Measurements from ENCODE around the gene GRM7.

GRM7 gene

DNA sequence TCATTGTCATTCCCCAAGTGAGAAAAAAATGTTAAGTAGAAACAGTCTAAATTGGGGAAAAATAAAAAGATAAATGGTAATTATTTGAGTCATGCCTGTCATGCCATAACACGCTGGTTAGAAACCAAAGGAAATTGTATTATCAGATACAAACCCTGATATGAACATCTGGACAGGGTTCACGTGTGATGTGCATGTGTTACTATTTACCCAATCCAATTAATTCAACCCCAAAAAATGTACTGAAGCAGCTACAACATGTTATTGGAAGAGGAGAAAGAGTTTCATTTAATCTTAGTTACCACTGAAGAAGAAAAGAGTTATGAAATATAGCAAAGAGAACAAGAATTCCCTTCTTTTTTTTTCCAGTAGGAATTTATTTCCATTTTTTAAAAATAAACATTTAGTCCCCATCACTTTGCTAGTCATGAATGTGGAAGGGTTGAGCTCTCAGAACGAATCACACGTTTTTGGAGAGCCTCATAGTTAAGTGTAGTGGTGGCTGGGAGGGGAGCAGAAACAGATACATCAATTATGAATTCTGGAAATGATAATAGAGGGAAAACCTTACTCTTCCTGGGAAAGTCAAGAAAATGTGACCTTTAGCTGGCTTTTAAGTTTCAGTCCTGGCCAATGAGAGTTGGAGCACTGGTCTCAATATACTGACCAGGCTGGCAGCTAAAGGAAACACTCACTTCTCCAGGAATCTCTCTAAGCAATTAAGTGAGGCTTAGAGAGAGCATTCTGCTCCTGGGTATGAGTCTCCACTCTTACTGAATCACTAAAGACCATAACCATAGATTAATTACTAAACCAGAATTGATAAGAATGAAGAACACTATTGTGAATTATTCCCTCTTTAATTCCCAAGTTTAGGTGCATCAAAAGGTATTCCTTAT, 796.5 kb downstream of the GRM7 start:
- DNase-seq (ENCODE audit: low read depth in 2 of 2): no peak

- no peak for DNase-seq (ENCODE audit: low read depth in 2 of 2)
Measured at GRCh38 chr3:7658294-7658693, 797.4 kb downstream of the GRM7 start.

DNA sequence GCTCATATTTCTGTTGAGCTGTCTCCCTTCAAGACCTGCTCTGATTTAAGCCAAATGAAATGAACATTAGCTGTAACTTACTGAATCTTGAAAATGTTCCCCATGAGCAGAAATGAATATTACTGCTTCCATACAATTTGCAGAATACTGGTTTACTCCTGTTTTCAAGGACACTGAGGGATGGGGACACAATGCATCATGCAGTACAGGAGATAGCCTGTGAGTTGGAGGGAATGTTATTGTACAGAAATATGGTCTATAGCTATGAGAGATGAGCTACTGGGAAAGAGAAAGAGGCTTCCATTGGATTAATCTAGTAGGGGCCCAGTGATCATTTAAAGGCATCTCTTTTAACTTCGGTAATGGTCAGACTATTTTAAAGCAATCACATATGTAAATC, 798.2 kb downstream of the GRM7 start:
- no peak for DNase-seq (ENCODE audit: low read depth in 2 of 2)

DNA sequence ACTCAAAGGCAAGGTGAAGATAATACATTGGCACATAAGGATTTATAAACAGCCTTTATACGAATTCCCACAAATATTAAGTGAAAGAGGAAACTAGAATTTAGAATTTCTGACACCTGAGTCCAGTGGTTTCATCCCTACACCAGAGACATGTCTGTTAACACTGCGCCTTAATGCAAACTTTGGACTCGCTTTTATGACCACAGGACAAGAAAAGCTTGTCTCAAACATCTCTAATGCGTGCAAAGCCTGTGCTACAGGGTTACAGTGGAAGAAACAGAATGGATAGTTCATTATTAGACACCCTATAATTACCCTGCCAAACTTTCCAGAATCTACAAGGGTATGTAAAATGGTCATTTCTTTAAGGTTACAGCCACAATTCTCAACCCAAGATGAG, 802.9 kb downstream of the GRM7 start:
- no peak for DNase-seq (ENCODE audit: low read depth in 2 of 2)

DNA sequence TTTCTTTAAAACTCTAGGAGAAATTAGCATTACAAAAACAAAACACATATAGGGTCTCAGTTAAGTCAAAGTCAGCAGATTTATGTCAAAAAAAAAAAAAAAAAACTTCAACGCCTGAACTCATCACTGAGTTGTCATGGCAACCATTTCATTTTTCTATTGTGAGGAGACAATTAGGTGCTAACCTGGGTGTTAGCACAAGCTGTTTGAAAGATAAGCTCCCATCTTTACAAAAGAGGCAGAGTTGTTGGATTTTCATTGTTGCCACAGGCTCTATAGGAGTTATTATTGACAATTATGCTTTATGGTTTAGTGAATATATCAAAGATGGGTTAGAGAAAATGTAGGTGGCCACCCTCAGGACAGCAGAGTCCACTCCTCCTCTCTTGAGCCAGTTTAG, 806.9 kb downstream of the GRM7 start:
- no peak for DNase-seq (ENCODE audit: low read depth in 2 of 2)

- no peak for DNase-seq (ENCODE audit: low read depth in 2 of 2)
Measured at GRCh38 chr3:7669641-7670040, 808.7 kb downstream of the GRM7 start.

GRCh38 chr3:7678521-7678920, 817.6 kb downstream of the GRM7 start:
- DNase-seq (ENCODE audit: low read depth in 2 of 2): no peak

GRCh38 chr3:7682822-7683229, 821.9 kb downstream of the GRM7 start:
- DNase-seq (ENCODE audit: low read depth in 2 of 2): no peak

GRCh38 chr3:7683426-7683825, 822.5 kb downstream of the GRM7 start:
- no peak for DNase-seq (ENCODE audit: low read depth in 2 of 2)

DNA sequence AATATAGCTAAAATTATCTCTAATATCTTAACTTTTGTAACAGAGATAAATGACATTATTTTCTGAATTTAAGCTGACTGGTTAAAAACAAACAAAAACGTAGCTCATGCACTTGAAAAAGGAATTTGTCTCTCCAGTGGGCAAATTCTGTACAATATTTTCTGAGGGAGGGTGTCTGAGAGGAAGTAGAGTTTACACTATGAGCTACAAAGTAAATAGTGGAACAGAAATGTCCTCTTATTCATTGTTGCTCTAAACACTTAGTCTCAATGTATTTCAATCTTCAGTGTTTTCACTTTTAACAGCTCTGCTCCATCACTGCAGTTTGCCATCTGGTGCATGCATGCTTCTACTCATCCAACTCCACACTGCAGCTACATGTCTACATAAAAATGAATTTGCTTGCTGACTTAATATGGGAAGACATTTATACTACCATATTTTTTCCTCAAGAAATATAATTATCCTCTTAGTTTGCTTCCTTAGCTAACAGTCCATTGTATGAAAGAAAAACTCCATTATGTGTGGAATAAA, 823.3 kb downstream of the GRM7 start:
- DNase-seq (ENCODE audit: low read depth in 2 of 2): no peak

GRCh38 chr3:7687428-7688147, 826.7 kb downstream of the GRM7 start:
- no peak for DNase-seq (ENCODE audit: low read depth in 2 of 2)

- no peak for DNase-seq (ENCODE audit: low read depth in 2 of 2)
Measured at GRCh38 chr3:7692866-7693265, 832.0 kb downstream of the GRM7 start.

DNA sequence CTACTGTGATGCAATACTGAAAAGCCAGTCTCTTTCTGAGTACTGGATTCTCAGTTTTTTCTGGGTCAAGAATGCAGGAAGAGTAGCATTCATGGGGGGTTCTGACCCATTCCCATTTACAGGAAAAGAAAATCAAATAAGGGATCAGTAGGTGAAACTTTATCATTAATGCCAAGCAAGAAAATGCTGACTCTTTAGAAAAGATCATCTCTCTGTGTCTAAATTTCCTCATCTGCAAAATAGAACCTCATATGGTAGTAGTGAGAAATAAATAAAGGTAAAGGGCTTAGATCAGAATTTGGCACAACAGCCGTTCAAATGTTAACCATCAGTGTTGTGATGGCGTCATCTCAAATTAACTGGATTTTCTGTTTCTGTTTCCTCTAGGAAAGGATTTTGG, 833.1 kb downstream of the GRM7 start:
- no peak for DNase-seq (ENCODE audit: low read depth in 2 of 2)

DNA sequence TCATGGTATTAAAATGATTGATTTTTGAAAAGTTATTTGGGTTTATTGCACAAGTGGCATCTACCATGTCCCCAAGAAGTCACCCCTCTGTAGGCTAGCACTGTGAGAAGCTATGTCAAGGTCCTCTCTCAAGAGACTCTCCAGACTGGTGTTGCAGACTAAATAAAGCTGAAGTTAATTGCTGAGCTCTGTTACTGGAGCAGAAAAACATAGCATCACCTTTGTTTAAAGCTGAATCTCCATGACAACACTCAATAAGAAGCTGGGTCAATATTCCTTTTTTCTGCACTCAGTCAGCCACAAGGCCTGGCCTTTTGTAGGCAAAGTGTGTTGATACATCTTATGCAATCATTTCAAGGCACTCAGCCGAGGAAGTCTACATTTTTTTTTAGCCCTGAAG, 834.1 kb downstream of the GRM7 start:
- no peak for DNase-seq (ENCODE audit: low read depth in 2 of 2)

GRCh38 chr3:7696320-7696719, 835.4 kb downstream of the GRM7 start:
- no peak for DNase-seq (ENCODE audit: low read depth in 2 of 2)

GRCh38 chr3:7697548-7697947, 836.6 kb downstream of the GRM7 start:
- DNase-seq (ENCODE audit: low read depth in 2 of 2): no peak

- DNase-seq (ENCODE audit: low read depth in 2 of 2): no peak
Measured at GRCh38 chr3:7700539-7700938, 839.6 kb downstream of the GRM7 start.

GRCh38 chr3:7700977-7701376, 840.1 kb downstream of the GRM7 start:
- no peak for DNase-seq (ENCODE audit: low read depth in 2 of 2)

GRCh38 chr3:7707187-7707586, 846.3 kb downstream of the GRM7 start:
- DNase-seq (ENCODE audit: low read depth in 2 of 2): no peak

- DNase-seq (ENCODE audit: low read depth in 2 of 2): no peak
Measured at GRCh38 chr3:7709376-7710082, 848.6 kb downstream of the GRM7 start.

DNA sequence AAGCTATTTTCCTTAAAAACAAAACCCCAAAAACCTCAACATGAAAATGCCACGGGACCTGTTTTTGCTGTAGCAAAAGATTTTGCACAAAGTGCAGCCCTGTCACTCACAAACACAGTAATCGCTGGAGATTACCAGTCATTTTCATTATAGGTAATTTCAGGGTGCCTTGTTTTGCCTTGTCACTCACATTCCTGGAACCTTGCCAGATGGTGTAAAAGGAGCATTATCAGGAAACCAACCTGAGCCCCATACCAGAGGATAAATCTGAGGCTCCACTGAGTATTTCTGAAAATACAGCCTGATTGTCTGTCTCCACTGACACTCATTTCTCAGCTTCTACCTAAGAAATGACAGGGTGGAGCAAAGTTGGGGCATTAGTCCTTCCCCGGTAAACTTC, 849.4 kb downstream of the GRM7 start:
- DNase-seq (ENCODE audit: low read depth in 2 of 2): no peak

DNA sequence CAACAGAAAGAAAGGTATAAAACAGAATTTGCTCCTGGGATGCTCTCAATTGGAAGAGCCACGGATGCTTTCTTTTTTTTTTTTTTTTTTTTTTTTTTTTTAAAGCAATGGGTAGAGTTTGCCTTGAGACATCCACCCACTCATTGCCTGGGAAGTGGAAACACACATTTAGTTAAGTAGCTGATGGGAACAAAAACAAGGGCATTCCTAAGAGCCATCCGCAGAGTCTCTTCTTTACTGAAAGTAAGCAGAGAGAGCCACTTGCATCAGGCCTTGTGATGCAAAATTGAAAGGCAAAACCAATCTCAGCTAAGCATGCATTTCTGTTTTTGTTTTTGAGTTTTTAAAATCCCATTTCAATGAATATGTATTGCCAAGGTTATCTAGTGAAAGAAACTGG, 852.8 kb downstream of the GRM7 start:
- no peak for DNase-seq (ENCODE audit: low read depth in 2 of 2)

Measured in stimulated activated CD8-positive, alpha-beta memory T cell treated with anti-CD3 and anti-CD28 coated beads, Interleukin-15, amount 100 ng/mL, for 48 hours (primary cell).